ENCODE data around the gene MAP3K4. TPM values are rescaled to one million over a fixed set of nuclear protein-coding genes. Genes with fewer than 3 reads are reported as not detected.

Gene MAP3K4
- total and polyA plus RNA-seq, 10 donors = 11.4 to 65.5 (median 37.0) TPM

GRCh38 chr6:161091151-161091550 is 99.6 kb downstream of the MAP3K4 start:
- 90 to 98% (median 93%) methylated on average over 4 of the region's 4 CpGs for WGBS, 5 donors
- H3K27ac ChIP-seq = no peak overlapping the region
- no peaks in the 10 kb centered on the region for H3K27me3 ChIP-seq (replicated peaks in 1 of 7)
- H3K9me3 ChIP-seq = no peaks in the 10 kb centered on the region
- TF ChIP-seq POLR2AphosphoS5 (IDR thresholded peaks at IDR 0.05) = no peak
- no peak for TF ChIP-seq POLR2A (IDR thresholded peaks at IDR 0.05)
- TF ChIP-seq CTCF (IDR thresholded peaks at IDR 0.05 in 8 of 11, conservative IDR thresholded peaks at IDR 0.05 in 3 of 11) = no peak
- H3K4me3 ChIP-seq = no peak overlapping the region
- H3K4me1 ChIP-seq = no peaks in the 10 kb centered on the region
- DNase-seq = no peak
- intact Hi-C loops (cut with DNase I; ENCODE audit: low total_unique reads) = loop anchor here (10.0 kb wide), 1 partner anchor 156 kb away; no protein-coding TSS in a partner anchor
- H3K36me3 ChIP-seq = peaks cover 3 to 100% (median 82%) of the 10 kb centered on the region in 6 donors

GRCh38 chr6:161091972-161092701 is 100.6 kb downstream of the MAP3K4 start:
- intact Hi-C loops (cut with DNase I; ENCODE audit: low total_unique reads) = loop anchor here (10.0 kb wide), 1 partner anchor 157 kb away; no protein-coding TSS in a partner anchor
- Histone ChIP-seq H3K4me1 (no peaks in the 10 kb centered on the region), H3K9me3 (no peaks in the 10 kb centered on the region), H3K36me3 (peaks cover 3 to 100% (median 74%) of the 10 kb centered on the region in 6 donors), H3K4me3 (no peak overlapping the region), H3K27ac (no peak overlapping the region), H3K27me3 (replicated peaks in 1 of 7) (no peaks in the 10 kb centered on the region)
- 84 to 96% (median 92%) methylated on average over 6 of the region's 6 CpGs for WGBS, 5 donors
- no peak for DNase-seq
- TF ChIP-seq POLR2AphosphoS5 (IDR thresholded peaks at IDR 0.05) (no peak), POLR2A (IDR thresholded peaks at IDR 0.05) (no peak), CTCF (IDR thresholded peaks at IDR 0.05 in 8 of 11, conservative IDR thresholded peaks at IDR 0.05 in 3 of 11) (no peak)

- TF ChIP-seq POLR2A (IDR thresholded peaks at IDR 0.05) = no peak
- no peak for TF ChIP-seq POLR2AphosphoS5 (IDR thresholded peaks at IDR 0.05)
- no peak for TF ChIP-seq CTCF (IDR thresholded peaks at IDR 0.05 in 8 of 11, conservative IDR thresholded peaks at IDR 0.05 in 3 of 11)
- no peak for DNase-seq
- Histone ChIP-seq H3K36me3 (peaks cover 3 to 100% (median 72%) of the 10 kb centered on the region in 6 donors), H3K4me1 (no peaks in the 10 kb centered on the region), H3K9me3 (no peaks in the 10 kb centered on the region), H3K27me3 (replicated peaks in 1 of 7) (no peaks in the 10 kb centered on the region), H3K4me3 (no peak overlapping the region), H3K27ac (no peak overlapping the region)
- 80 to 90% (median 83%) methylated on average over 5 of the region's 5 CpGs for WGBS, 5 donors
- intact Hi-C loops (cut with DNase I; ENCODE audit: low total_unique reads) = loop anchor here (10.0 kb wide), 1 partner anchor 160 kb away; no protein-coding TSS in a partner anchor
Measured at GRCh38 chr6:161094955-161095354, 103.4 kb downstream of the MAP3K4 start.

GRCh38 chr6:161095916-161096315 is 104.3 kb downstream of the MAP3K4 start:
- intact Hi-C loops (cut with DNase I; ENCODE audit: low total_unique reads) = loop anchor here (10.0 kb wide), 1 partner anchor 161 kb away; no protein-coding TSS in a partner anchor
- H3K4me1 ChIP-seq = no peaks in the 10 kb centered on the region
- no peak overlapping the region for H3K4me3 ChIP-seq
- H3K27me3 ChIP-seq (replicated peaks in 1 of 7) = no peaks in the 10 kb centered on the region
- no peak overlapping the region for H3K27ac ChIP-seq
- DNase-seq = no peak
- peaks cover 3 to 100% (median 68%) of the 10 kb centered on the region in 6 donors for H3K36me3 ChIP-seq
- no peak for TF ChIP-seq POLR2AphosphoS5 (IDR thresholded peaks at IDR 0.05)
- TF ChIP-seq CTCF (IDR thresholded peaks at IDR 0.05 in 8 of 11, conservative IDR thresholded peaks at IDR 0.05 in 3 of 11) = no peak
- no peak for TF ChIP-seq POLR2A (IDR thresholded peaks at IDR 0.05)
- H3K9me3 ChIP-seq = no peaks in the 10 kb centered on the region

All from spleen (tissue), 11 donors.